ENCODE results near the gene FREM1.
"Not testable (repeated sequence)": the region's sequence is repeated elsewhere in the genome, so short reads cannot be mapped to it uniquely, and the experiment has no call there.

FREM1 gene, protein sequence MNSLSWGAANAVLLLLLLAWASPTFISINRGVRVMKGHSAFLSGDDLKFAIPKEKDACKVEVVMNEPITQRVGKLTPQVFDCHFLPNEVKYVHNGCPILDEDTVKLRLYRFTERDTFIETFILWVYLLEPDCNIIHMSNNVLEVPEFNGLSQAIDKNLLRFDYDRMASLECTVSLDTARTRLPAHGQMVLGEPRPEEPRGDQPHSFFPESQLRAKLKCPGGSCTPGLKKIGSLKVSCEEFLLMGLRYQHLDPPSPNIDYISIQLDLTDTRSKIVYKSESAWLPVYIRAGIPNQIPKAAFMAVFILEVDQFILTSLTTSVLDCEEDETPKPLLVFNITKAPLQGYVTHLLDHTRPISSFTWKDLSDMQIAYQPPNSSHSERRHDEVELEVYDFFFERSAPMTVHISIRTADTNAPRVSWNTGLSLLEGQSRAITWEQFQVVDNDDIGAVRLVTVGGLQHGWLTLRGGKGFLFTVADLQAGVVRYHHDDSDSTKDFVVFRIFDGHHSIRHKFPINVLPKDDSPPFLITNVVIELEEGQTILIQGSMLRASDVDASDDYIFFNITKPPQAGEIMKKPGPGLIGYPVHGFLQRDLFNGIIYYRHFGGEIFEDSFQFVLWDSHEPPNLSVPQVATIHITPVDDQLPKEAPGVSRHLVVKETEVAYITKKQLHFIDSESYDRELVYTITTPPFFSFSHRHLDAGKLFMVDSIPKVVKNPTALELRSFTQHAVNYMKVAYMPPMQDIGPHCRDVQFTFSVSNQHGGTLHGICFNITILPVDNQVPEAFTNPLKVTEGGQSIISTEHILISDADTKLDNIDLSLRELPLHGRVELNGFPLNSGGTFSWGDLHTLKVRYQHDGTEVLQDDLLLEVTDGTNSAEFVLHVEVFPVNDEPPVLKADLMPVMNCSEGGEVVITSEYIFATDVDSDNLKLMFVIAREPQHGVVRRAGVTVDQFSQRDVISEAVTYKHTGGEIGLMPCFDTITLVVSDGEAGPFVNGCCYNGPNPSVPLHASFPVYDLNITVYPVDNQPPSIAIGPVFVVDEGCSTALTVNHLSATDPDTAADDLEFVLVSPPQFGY (N-terminal part only)

GRCh38 chr9:14909961-14910805 is at the start of gene FREM1:
Gene FREM1 (minus strand): TSS chr9:14910428. CDS start chr9:14868977, 41,451 bp downstream.
- no peak for DNase-seq (ENCODE audit: low read depth in 1 of 2, low spot score in 1 of 2)

DNA sequence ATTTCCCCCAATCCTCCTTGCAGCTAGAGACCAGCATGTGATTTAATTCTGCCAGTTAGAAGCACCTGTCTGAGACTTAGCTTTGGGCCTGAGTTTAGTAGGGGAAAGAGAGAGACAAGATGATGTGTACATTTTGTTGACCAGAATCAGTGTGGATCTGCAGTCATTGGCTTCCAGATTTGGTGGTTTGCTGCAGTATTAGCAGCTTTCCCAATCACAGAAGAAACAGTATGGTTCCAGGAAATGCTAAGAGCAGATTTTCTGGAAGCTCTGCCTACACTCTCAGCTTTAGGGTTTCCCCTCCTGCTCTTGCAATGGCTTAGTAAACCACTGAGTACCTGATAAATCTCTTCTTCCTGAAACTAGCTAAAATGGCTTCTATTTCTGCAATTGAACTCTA is 48.8 kb upstream of the FREM1 start:
- DNase-seq (ENCODE audit: low read depth in 1 of 2, low spot score in 1 of 2) = no peak

GRCh38 chr9:14957109-14957508 is 46.9 kb upstream of the FREM1 start:
- no peak for DNase-seq (ENCODE audit: low read depth in 1 of 2, low spot score in 1 of 2)

GRCh38 chr9:14956208-14956607 is 46.0 kb upstream of the FREM1 start:
- no peak for DNase-seq (ENCODE audit: low read depth in 1 of 2, low spot score in 1 of 2)

- no peak for DNase-seq (ENCODE audit: low read depth in 1 of 2, low spot score in 1 of 2)
Observed at GRCh38 chr9:14945351-14945750, 35.1 kb upstream of the FREM1 start.

DNA sequence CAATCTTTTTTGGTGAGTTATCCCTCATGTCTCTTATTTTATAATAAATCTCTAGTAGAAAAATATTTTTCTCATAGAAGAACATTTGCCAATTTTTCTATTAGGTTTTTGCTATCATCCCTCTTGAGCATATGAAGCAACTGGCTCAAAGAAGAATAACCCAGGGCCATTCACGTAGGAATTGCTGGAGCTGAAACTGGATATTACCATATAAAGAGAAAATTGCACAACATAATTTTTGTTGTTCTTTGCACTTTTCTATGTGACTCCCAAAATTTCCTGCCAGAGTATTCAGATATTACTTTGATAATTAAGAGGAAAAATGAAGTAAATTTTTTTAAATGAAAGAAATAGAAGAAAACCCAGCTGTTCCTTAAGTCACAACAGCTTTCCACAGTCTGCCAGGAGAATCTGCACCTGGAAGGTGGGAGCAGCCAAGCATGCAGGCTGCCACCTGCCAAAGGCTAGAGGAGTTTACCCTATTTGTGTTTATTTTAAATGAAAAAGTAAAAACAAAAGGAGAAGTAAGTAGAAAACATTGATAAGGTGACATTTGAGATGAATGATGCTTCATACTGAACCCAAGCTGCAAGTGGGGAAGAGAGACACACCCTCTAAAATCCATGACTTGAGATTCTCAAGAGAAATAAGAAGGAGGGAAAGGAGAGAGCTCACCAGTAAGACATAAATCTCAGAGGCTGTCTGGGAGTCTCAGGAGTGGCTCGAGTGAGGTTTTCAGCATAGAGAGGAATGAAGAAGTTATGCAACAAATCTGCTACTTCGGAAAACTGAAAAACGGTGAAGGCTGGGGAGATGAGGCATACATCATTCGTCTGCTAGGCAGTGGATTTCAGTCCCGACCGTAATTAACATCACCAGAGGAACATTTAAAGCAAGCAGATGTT is 31.5 kb upstream of the FREM1 start:
- no peak for DNase-seq (ENCODE audit: low read depth in 1 of 2, low spot score in 1 of 2)

- no peak for DNase-seq (ENCODE audit: low read depth in 1 of 2, low spot score in 1 of 2)
Observed at GRCh38 chr9:14939378-14939777, 29.1 kb upstream of the FREM1 start.

DNA sequence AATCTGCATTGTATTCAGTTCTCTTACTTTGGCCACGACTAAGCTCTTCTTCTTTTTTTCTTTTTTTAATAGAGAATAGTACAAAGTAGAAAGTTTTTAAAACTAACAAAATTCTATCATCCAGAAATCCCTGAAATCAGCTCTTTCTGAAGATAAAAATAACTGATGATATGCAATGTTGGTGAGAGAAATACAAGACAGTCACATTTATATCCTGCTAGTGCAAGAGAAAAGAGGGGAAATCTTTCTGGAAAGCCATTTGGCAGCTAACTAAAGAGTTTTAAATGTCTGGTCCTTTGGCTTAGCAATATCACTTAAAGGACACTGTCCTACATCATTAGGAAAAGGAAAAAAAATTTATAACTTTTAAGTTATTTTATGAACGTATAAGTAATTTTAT is 27.0 kb upstream of the FREM1 start:
- DNase-seq (ENCODE audit: low read depth in 1 of 2, low spot score in 1 of 2) = no peak

DNA sequence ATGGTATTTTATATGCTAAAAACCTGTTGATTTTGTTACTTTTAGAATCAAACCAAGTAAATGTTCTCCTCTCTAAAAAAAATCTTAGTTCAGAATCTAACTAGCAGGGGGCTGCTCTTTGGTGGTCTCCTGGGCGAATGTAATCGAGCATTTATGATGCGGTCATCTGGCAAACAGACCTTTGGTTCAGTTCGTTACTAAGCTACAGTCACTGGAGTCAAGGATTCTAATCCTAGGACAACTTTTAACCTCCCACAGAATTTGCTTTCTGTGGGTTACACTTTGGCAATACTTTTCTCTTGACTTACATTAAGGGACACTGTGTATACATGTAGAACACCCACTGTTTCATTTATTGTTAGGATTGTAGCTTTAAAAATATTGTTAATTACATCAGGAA is 26.3 kb upstream of the FREM1 start:
- no peak for DNase-seq (ENCODE audit: low read depth in 1 of 2, low spot score in 1 of 2)

- no peak for DNase-seq (ENCODE audit: low read depth in 1 of 2, low spot score in 1 of 2)
Observed at GRCh38 chr9:14935964-14936363, 25.7 kb upstream of the FREM1 start.

- no peak for DNase-seq (ENCODE audit: low read depth in 1 of 2, low spot score in 1 of 2)
Observed at GRCh38 chr9:14935106-14935751, 25.0 kb upstream of the FREM1 start.

- DNase-seq (ENCODE audit: low read depth in 1 of 2, low spot score in 1 of 2) = no peak
Observed at GRCh38 chr9:14932641-14933040, 22.4 kb upstream of the FREM1 start.

GRCh38 chr9:14932231-14932630 is 22.0 kb upstream of the FREM1 start:
- DNase-seq (ENCODE audit: low read depth in 1 of 2, low spot score in 1 of 2) = no peak

- no peak for DNase-seq (ENCODE audit: low read depth in 1 of 2, low spot score in 1 of 2)
Observed at GRCh38 chr9:14926941-14927624, 16.9 kb upstream of the FREM1 start.

GRCh38 chr9:14924230-14925219 is 14.3 kb upstream of the FREM1 start:
- no peak for DNase-seq (ENCODE audit: low read depth in 1 of 2, low spot score in 1 of 2)

DNA sequence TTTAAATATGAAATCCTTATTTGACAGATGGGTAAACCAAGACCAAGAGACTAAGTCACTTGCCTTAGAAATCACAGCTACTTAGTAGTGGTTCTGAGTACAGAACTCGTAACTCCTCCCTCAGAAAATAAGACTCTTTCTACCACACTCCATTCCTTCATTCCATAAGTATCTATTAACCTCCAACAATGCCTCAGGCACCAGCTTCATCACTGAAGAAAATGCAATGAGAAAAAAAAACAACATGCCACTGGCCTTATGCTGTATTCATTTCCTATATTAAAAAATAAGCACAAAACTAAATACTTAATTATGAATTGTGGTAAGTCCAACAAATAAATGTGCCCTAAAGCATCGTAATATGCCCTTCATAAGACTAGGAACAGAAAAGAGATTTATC is 13.5 kb upstream of the FREM1 start:
- DNase-seq (ENCODE audit: low read depth in 1 of 2, low spot score in 1 of 2) = no peak

DNA sequence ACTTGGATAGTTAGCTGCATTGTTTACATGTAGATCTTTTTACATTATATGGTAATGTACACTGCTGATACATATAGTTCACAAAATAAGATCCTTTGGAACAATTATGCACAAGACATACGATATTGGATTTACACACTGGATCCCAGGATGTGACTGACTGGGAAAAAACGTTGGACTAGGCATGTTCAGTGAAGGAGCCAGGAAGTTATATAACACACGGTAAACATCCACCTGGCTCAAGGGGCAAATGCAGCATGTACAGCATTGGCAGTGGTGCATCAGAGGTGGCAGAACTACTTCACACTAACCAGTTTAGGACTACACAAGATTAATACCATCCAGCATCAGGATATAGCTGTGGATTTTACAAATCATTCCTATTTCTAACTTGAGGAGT is 10.6 kb upstream of the FREM1 start:
- DNase-seq (ENCODE audit: low read depth in 1 of 2, low spot score in 1 of 2) = not testable (repeated sequence)

DNA sequence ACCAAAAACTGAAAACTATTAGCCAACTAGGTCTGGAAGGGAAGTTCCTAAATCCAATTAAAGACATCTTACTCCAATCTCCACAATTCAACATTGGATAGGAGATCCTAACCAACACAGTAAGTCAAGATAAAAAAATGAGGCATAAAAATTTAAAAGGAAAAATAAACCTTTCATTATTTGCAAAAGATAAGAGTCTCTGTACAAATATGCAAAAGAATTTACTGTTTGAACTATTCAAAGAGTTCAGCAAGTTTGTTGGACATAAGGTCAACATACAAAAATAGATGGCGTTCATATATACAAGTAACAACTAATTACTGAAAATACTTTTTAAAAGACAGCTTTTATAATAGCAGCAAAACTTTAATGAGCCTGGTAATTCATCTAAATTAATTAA is 3.1 kb upstream of the FREM1 start:
- DNase-seq (ENCODE audit: low read depth in 1 of 2, low spot score in 1 of 2) = no peak
